H9 (cell line): ENCODE measurements around the gene NEUROG1. TPM values are rescaled to one million over a fixed set of nuclear protein-coding genes. Genes with fewer than 3 reads are reported as not detected.

Experiments used
- DNase-seq: peaks from one replicate; pipeline ENCODE4 v3.0.0-alpha.2; 2017
- H2AFZ ChIP-seq: one replicate; pipeline ENCODE4 v1.6.1; 2013; ENCODE audit warnings: mild to moderate bottlenecking, low read length, control low read depth, moderate library complexity
- H2AK5ac ChIP-seq: 2 replicates; pipeline ENCODE4 v1.6.1; 2013; ENCODE audit warnings: low read length, control low read depth, mixed read lengths; ENCODE audit not compliant: insufficient read length
- H2BK120ac ChIP-seq: one replicate; pipeline ENCODE4 v1.6.1; 2013; ENCODE audit warnings: low read depth, mild to moderate bottlenecking, low read length, control low read depth, inconsistent platforms; ENCODE audit not compliant: poor library complexity, severe bottlenecking
- H2BK12ac ChIP-seq: 2 replicates; pipeline ENCODE4 v1.6.1; 2013; ENCODE audit warnings: low read length, control low read depth, mixed read lengths, low read depth; ENCODE audit not compliant: insufficient read length
- H2BK15ac ChIP-seq: 2 replicates; pipeline ENCODE4 v1.6.1; 2013; ENCODE audit warnings: low read depth, low read length, control low read depth
- H2BK20ac ChIP-seq: one replicate; pipeline ENCODE4 v1.6.1; 2013; ENCODE audit warnings: low read depth, mild to moderate bottlenecking, low read length, control low read depth, inconsistent platforms; ENCODE audit not compliant: poor library complexity, severe bottlenecking
- H2BK5ac ChIP-seq: 2 replicates; pipeline ENCODE4 v1.6.1; 2013; ENCODE audit warnings: low read length, control low read depth, mixed read lengths; ENCODE audit not compliant: insufficient read length
- H3K14ac ChIP-seq: 2 replicates; pipeline ENCODE4 v1.6.1; 2013; ENCODE audit warnings: low read length, control low read depth; ENCODE audit not compliant: insufficient read depth
- H3K18ac ChIP-seq: 2 replicates; pipeline ENCODE4 v1.6.1; 2013; ENCODE audit warnings: low read depth, mild to moderate bottlenecking, mixed read lengths, low read length, control low read depth; ENCODE audit not compliant: insufficient read length
- H3K23ac ChIP-seq: 2 replicates; pipeline ENCODE4 v1.6.1; 2013; ENCODE audit warnings: low read length, control low read depth, mixed read lengths, low read depth; ENCODE audit not compliant: insufficient read length
- H3K23me2 ChIP-seq: 2 replicates; pipeline ENCODE4 v1.6.1; 2013; ENCODE audit warnings: low read depth, mild to moderate bottlenecking, mixed read lengths, low read length, control low read depth; ENCODE audit not compliant: insufficient read length, poor library complexity, severe bottlenecking
- H3K27ac ChIP-seq: 2 replicates; pipeline ENCODE4 v1.5.1; 2013; ENCODE audit warnings: low read length, control low read depth, mixed read lengths, low read depth; ENCODE audit not compliant: insufficient read length
- H3K27me3 ChIP-seq: 2 replicates; pipeline ENCODE4 v1.6.1; 2013; ENCODE audit warnings: low read length, control low read depth, inconsistent platforms; ENCODE audit not compliant: insufficient read depth
- H3K4ac ChIP-seq: 2 replicates; pipeline ENCODE4 v1.6.1; 2013; ENCODE audit warnings: low read depth, mild to moderate bottlenecking, control low read depth, inconsistent platforms, low read length, moderate library complexity
- H3K4me1 ChIP-seq: 2 replicates; pipeline ENCODE4 v1.6.1; 2013; ENCODE audit warnings: low read length, control low read depth, inconsistent platforms; ENCODE audit not compliant: insufficient read depth
- H3K4me2 ChIP-seq: 2 replicates; pipeline ENCODE4 v1.6.1; 2013; ENCODE audit warnings: low read length, control low read depth, mixed read lengths; ENCODE audit not compliant: insufficient read length, insufficient read depth
- H3K56ac ChIP-seq: 2 replicates; pipeline ENCODE4 v1.6.1; 2013; ENCODE audit warnings: low read depth, mild to moderate bottlenecking, mixed read lengths, low read length, control low read depth; ENCODE audit not compliant: insufficient read length
- H3K79me1 ChIP-seq: 2 replicates; pipeline ENCODE4 v1.6.1; 2013; ENCODE audit warnings: low read depth, mild to moderate bottlenecking, moderate library complexity, low read length, control low read depth, inconsistent platforms; ENCODE audit not compliant: insufficient read depth, poor library complexity, severe bottlenecking
- H3K79me2 ChIP-seq: 2 replicates; pipeline ENCODE4 v1.6.1; 2013; ENCODE audit warnings: low read length, control low read depth, inconsistent platforms; ENCODE audit not compliant: insufficient read depth
- H3K9ac ChIP-seq: 2 replicates; pipeline ENCODE4 v1.6.1; 2013; ENCODE audit warnings: low read length, control low read depth, mixed read lengths; ENCODE audit not compliant: insufficient read length; ENCODE audit errors: extremely low read depth
- H3K9me3 ChIP-seq: one replicate; pipeline ENCODE4 v1.6.1; 2013; ENCODE audit warnings: low read depth, low read length, inconsistent platforms; ENCODE audit not compliant: control insufficient read depth
- H3T11ph ChIP-seq: one replicate; pipeline ENCODE4 v1.6.1; 2013; ENCODE audit warnings: mild to moderate bottlenecking, low read length, control low read depth, inconsistent platforms
- H4K20me1 ChIP-seq: one replicate; pipeline ENCODE4 v1.6.1; 2013; ENCODE audit not compliant: control insufficient read depth, insufficient read length, insufficient read depth
- H4K5ac ChIP-seq: 2 replicates; pipeline ENCODE4 v1.6.1; 2013; ENCODE audit warnings: low read depth, mild to moderate bottlenecking, mixed read lengths, low read length, control low read depth; ENCODE audit not compliant: insufficient read length
- H4K8ac ChIP-seq: replicated peaks from 2 replicates; pipeline ENCODE4 v1.6.1; 2013; ENCODE audit warnings: low read length, control low read depth, mixed read lengths, low read depth; ENCODE audit not compliant: insufficient read length
- H4K91ac ChIP-seq: 2 replicates; pipeline ENCODE4 v1.6.1; 2013; ENCODE audit warnings: low read depth, mild to moderate bottlenecking, moderate library complexity, mixed read lengths, low read length, control low read depth; ENCODE audit not compliant: insufficient read length
- H3K27ac Mint-ChIP-seq, 3 experiments: 2 replicates in 2 of 3; 3 replicates in 1 of 3; pipeline ENCODE4 v1.8.0; 2020 to 2021; ENCODE audit warnings: mixed read lengths in 3 of 3, mild to moderate bottlenecking in 1 of 3, moderate library complexity in 1 of 3
- H3K27me3 Mint-ChIP-seq: 2 replicates; pipeline ENCODE4 v1.8.0; 2021; ENCODE audit warnings: low read depth, mild to moderate bottlenecking, moderate library complexity, mixed read lengths
- H3K36me3 Mint-ChIP-seq, 3 experiments: 2 replicates in 2 of 3; 3 replicates in 1 of 3; pipeline ENCODE4 v1.8.0; 2020 to 2021; ENCODE audit warnings: low read depth in 3 of 3, mixed read lengths in 3 of 3; ENCODE audit not compliant: insufficient read depth in 1 of 3
- H3K4me1 Mint-ChIP-seq, 2 experiments: 2 replicates each; pipeline ENCODE4 v1.8.0; 2020; ENCODE audit warnings: mixed read lengths in 2 of 2
- H3K4me3 Mint-ChIP-seq, 2 experiments: 2 replicates in 1 of 2; 3 replicates in 1 of 2; pipeline ENCODE4 v1.8.0; 2020 to 2021; ENCODE audit warnings: mild to moderate bottlenecking in 2 of 2, mixed read lengths in 2 of 2, moderate library complexity in 1 of 2
- H3K9me3 Mint-ChIP-seq, 2 experiments: 2 replicates in 1 of 2; 3 replicates in 1 of 2; pipeline ENCODE4 v1.8.0; 2020; ENCODE audit warnings: mild to moderate bottlenecking in 2 of 2, mixed read lengths in 2 of 2, moderate library complexity in 1 of 2
- WGBS: extraction: QIAGEN DNeasy Blood & Tissue Kit; methylation state at CpG from one replicate; pipeline ENCODE4 v1.1.7; 2013; ENCODE audit warnings: missing lambda C conversion rate, low lambda C conversion rate, mixed read lengths; ENCODE audit not compliant: insufficient read length; ENCODE audit errors: extremely low coverage; 5-methylcytosine and 5-hydroxymethylcytosine counted together
- total RNA-seq: library from RNA; stranded (reverse); gene quantifications from 2 replicates; pipeline ENCODE4 v1.2.1, GENCODE V29; 2021
- TF ChIP-seq, protein P1 (sequence below): fragments of 200-600 bp; sonication (generic); conservative IDR thresholded peaks from 3 replicates; pipeline ENCODE4 v1.8.0; 2021; ENCODE audit warnings: antibody characterized with exemption, mild to moderate bottlenecking

The NEUROG1 gene
- total RNA-seq, 1 experiment from 2014 or later, result not detected

DNA sequence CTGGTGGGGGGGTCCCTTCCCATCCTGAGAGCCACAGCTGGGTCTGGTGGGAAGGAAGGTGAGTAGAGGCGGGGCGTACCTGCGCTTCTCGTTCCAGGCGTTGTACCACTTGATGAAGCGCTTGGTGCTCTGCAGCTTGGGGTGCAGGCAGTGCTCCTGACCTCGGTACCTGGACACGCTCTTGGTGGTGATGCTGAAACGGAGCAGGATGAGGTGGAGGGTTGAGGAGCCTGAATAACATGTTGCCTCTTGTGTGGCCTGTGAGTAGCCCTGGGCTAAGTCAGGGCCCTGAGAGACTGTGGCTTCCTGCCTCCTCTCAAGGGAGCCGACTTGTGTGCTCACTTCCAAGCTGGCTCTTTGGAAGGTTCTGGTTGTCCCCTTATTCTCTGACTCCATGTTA lies 38.7 kb upstream of the NEUROG1 start:
- no CpG with 5 or more reads among the region's 10 CpGs for WGBS
- Histone ChIP-seq H2AFZ (no peak overlapping the region), H3K4ac (no peak overlapping the region), H3K4me1 (peaks cover 16% of the 10 kb centered on the region; the same call in 1 of the 2 replicates), H3K14ac (no peak overlapping the region), H3K56ac (no peak overlapping the region), H4K8ac (no peak overlapping the region), H3K9ac (no peak overlapping the region), H3K4me2 (no peak overlapping the region), H3K23ac (no peak overlapping the region), H3K18ac (no peak overlapping the region), H2BK5ac (no peak overlapping the region), H2BK15ac (no peak overlapping the region), H3K27me3 (peaks cover 21% of the 10 kb centered on the region; the same call in 1 of the 2 replicates), H4K91ac (no peak overlapping the region), H2BK120ac (no peak overlapping the region), H3K23me2 (peaks cover 6% of the 10 kb centered on the region), H4K5ac (no peak overlapping the region), H3K79me2 (no peaks in the 10 kb centered on the region), H3K9me3 (no peaks in the 10 kb centered on the region), H2BK12ac (no peak overlapping the region), H4K20me1 (no peaks in the 10 kb centered on the region), H2BK20ac (no peak overlapping the region), H3T11ph (no peak overlapping the region), H3K79me1 (no peaks in the 10 kb centered on the region), H3K27ac (no peak overlapping the region), H2AK5ac (no peak overlapping the region)
- H3K9me3 Mint-ChIP-seq, result no peaks in the 10 kb centered on the region; a peak in 1 of 5 replicates
- H3K4me1 Mint-ChIP-seq, result peaks cover 38 to 45% of the 10 kb centered on the region in 2 experiments
- H3K4me3 Mint-ChIP-seq, result no peak overlapping the region
- H3K27me3 Mint-ChIP-seq, result peaks cover 59% of the 10 kb centered on the region
- DNase-seq, result no peak
- no peaks in the 10 kb centered on the region for H3K36me3 Mint-ChIP-seq
- no peak overlapping the region for H3K27ac Mint-ChIP-seq
- TF ChIP-seq, protein P1, sequence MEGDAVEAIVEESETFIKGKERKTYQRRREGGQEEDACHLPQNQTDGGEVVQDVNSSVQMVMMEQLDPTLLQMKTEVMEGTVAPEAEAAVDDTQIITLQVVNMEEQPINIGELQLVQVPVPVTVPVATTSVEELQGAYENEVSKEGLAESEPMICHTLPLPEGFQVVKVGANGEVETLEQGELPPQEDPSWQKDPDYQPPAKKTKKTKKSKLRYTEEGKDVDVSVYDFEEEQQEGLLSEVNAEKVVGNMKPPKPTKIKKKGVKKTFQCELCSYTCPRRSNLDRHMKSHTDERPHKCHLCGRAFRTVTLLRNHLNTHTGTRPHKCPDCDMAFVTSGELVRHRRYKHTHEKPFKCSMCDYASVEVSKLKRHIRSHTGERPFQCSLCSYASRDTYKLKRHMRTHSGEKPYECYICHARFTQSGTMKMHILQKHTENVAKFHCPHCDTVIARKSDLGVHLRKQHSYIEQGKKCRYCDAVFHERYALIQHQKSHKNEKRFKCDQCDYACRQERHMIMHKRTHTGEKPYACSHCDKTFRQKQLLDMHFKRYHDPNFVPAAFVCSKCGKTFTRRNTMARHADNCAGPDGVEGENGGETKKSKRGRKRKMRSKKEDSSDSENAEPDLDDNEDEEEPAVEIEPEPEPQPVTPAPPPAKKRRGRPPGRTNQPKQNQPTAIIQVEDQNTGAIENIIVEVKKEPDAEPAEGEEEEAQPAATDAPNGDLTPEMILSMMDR, result no peak
